Nephron (organoid): Measurements from ENCODE around the gene PERM1.

Source experiments
- H3K27ac Mint-ChIP-seq, 3 experiments: 2 replicates each; pipeline ENCODE4 v1.8.0; 2020; ENCODE audit warnings: mixed read lengths in 3 of 3, mild to moderate bottlenecking in 2 of 3, moderate library complexity in 1 of 3
- H3K27me3 Mint-ChIP-seq: 2 replicates; pipeline ENCODE4 v1.8.0; 2021; ENCODE audit warnings: low read depth, mild to moderate bottlenecking, moderate library complexity, mixed read lengths
- H3K36me3 Mint-ChIP-seq: 2 replicates; pipeline ENCODE4 v1.8.0; 2020; ENCODE audit warnings: low read depth, mixed read lengths
- H3K4me1 Mint-ChIP-seq: 2 replicates; pipeline ENCODE4 v1.8.0; 2020; ENCODE audit warnings: mixed read lengths
- H3K4me3 Mint-ChIP-seq, 3 experiments: 2 replicates each; pipeline ENCODE4 v1.8.0; 2020; ENCODE audit warnings: mild to moderate bottlenecking in 3 of 3, mixed read lengths in 3 of 3, moderate library complexity in 2 of 3
- H3K9me3 Mint-ChIP-seq: 2 replicates; pipeline ENCODE4 v1.8.0; 2020; ENCODE audit warnings: mixed read lengths
- TF ChIP-seq, protein P1 (sequence below), 3 experiments: fragments of 200-600 bp; sonication (generic); IDR thresholded peaks; one replicate each; pipeline ENCODE4 v1.5.0; 2021; ENCODE audit warnings: antibody characterized with exemption in 3 of 3; ENCODE audit not compliant: unreplicated experiment in 3 of 3

Gene PERM1

DNA sequence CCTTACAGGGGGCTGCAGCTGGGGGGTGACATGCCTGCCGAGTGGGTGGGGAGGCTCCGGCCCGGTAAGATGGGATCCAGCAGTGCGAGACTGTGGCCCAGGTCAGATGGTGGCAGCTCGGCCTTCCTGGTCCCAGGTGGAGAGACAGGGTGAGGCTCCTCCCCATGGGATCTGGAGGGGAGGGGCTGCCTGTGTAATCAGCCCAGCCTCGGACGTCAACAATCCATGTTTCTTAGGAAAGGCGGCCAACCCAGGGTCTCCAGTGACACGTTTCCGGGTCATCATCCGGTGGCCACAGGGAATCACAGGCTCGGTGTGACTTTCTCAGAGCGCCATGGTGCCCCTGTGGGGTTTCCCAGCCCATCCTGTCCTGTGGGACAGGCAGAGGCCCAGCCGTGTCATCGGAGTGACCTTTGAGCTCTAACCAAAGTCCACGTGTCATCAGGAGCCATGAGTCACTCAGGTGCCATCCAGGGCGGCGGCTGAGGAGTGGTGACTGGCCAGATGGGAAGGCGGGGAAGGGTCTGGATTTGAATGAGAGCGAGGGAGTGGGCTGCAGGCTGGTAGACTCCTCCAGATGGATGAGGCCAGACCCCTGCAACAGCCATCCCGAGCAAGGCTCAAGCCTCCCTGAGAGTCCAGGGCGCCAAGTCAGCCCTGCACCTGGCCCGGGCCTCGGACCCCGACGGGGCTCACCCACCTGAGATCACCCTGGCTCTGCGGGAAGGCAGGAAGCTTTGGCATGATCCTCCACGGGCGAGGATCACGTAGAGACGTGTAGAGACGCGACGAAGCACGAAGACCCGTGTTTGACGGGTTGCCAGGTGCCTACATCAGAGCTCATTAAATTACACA is 24.6 kb upstream of the PERM1 start:
- H3K4me1 Mint-ChIP-seq: peaks cover 21% of the 10 kb centered on the region
- peaks cover 4% of the 10 kb centered on the region for H3K27me3 Mint-ChIP-seq
- H3K9me3 Mint-ChIP-seq: no peaks in the 10 kb centered on the region

DNA sequence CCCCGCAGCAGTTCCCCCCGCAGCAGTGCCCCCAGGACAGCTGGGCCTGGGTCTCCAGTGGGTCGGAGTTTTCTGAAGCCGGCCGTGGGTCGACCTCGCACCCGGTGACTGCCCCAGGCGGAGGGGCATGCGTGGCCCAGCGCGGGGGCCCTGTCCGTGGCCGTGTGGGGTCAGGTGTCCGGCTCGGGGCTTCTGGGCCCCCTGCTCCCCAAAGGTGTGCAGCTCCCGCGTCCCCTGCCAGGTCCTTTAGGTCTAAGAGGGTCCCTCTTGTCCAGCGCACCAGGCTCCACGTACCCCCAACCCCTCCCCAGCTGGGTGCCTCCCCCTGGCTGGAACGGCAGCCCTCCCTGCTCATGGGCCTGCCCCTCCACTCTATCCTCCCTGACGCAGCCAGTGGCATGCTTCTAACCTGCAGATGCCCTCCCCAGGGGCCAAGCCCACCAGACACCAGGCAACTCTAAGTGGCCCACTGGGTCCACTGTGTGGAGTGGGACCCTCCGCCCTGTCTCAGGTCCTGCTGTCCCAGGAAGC is 23.9 kb upstream of the PERM1 start:
- peak overlapping the region in 2 of 3 experiments; percentile 17 to 44 for H3K4me3 Mint-ChIP-seq
- H3K9me3 Mint-ChIP-seq: no peaks in the 10 kb centered on the region
- peaks cover 21% of the 10 kb centered on the region for H3K4me1 Mint-ChIP-seq
- peaks cover 4% of the 10 kb centered on the region for H3K27me3 Mint-ChIP-seq
- no peaks in the 10 kb centered on the region for H3K36me3 Mint-ChIP-seq
- H3K27ac Mint-ChIP-seq: peak overlapping the region in 1 of 3 experiments; percentile 21
- TF ChIP-seq, protein P1, sequence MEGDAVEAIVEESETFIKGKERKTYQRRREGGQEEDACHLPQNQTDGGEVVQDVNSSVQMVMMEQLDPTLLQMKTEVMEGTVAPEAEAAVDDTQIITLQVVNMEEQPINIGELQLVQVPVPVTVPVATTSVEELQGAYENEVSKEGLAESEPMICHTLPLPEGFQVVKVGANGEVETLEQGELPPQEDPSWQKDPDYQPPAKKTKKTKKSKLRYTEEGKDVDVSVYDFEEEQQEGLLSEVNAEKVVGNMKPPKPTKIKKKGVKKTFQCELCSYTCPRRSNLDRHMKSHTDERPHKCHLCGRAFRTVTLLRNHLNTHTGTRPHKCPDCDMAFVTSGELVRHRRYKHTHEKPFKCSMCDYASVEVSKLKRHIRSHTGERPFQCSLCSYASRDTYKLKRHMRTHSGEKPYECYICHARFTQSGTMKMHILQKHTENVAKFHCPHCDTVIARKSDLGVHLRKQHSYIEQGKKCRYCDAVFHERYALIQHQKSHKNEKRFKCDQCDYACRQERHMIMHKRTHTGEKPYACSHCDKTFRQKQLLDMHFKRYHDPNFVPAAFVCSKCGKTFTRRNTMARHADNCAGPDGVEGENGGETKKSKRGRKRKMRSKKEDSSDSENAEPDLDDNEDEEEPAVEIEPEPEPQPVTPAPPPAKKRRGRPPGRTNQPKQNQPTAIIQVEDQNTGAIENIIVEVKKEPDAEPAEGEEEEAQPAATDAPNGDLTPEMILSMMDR (IDR thresholded peaks at IDR 0.05; ENCODE audit: unreplicated experiment in 3 of 3): no peak

More for the DNA sequence above, 24.6 kb upstream of the PERM1 start:
- Mint-ChIP-seq H3K4me3 (peak overlapping the region in 2 of 3 experiments; percentile 10 to 17), H3K36me3 (no peaks in the 10 kb centered on the region), H3K27ac (no peak overlapping the region)
- TF ChIP-seq, protein P1 (IDR thresholded peaks at IDR 0.05; ENCODE audit: unreplicated experiment in 3 of 3): no peak

DNA sequence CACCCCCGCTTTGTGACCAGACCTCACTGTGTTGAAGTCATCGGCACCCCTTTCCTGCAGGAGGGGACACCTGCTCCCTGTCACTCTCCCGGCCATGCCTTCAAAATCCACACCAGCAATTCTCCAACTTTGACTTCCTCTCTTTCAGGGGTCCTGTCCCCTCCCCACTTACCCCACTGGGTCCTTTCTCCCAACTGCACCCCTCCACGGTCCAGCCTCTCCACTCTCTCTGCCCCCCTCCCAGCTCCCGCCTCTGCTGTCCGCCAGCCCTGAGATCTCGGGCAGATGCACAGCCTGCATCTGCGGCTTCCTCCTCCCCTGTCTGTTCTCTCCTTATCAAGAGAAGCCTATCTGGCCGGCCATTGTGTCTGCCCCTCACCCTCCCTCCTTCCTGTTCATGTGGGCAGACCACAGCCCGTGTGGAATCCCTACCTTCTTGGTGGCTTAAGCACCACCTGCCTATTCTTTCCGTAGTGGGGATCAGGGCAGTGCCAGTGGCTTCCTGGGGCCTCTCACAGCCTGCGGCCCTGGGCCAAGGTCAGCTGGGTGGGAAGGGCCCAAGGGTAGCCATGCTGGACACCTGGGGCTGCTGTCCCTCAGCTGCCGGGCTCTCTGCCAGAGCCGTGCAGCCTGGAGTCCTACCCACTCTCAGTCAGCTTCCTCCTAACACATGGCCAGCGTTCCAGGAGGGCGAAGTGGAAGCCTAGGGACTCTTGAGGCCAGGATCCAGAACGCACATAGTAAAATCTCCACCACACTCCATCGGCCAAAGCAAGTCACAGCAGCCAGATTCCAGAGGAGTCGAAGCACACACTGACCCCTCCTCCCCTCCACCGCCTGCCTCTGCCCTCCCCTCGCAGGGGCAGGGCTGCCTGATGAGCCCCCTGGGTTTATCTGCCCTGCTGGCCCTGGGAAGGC is 23.1 kb upstream of the PERM1 start:
- no peaks in the 10 kb centered on the region for H3K36me3 Mint-ChIP-seq
- TF ChIP-seq, protein P1 (IDR thresholded peaks at IDR 0.05; ENCODE audit: unreplicated experiment in 3 of 3): no peak
- peak overlapping the region; percentile 59 to 77 (median 63) for H3K4me3 Mint-ChIP-seq
- H3K27me3 Mint-ChIP-seq: peaks cover 4% of the 10 kb centered on the region
- peaks cover 21% of the 10 kb centered on the region for H3K4me1 Mint-ChIP-seq
- H3K27ac Mint-ChIP-seq: peak overlapping the region; percentile 21 to 90 (median 84)
- no peaks in the 10 kb centered on the region for H3K9me3 Mint-ChIP-seq

DNA sequence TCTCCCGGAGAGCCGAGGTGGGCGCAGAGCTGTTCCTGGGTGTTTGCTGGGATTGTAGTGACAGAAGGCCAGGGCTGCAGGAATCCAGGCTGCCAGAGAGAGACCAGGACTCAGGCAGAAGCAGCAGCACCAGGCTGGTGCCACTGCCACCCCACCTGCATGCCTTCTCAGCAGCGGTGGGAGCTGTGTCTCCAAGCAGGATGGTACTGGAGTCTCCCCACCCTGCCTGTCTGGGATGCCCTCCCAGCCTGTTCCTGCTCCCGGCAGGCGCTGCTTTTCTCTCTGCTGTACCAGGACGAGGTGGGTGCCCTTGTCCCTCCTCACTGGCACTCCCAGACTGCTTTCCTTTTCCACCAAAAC is 22.5 kb upstream of the PERM1 start:
- Mint-ChIP-seq H3K36me3 (no peaks in the 10 kb centered on the region), H3K27me3 (peaks cover 4% of the 10 kb centered on the region), H3K27ac (peak overlapping the region; percentile 21 to 90 (median 84)), H3K4me3 (peak overlapping the region; percentile 59 to 77 (median 63)), H3K9me3 (no peaks in the 10 kb centered on the region), H3K4me1 (peaks cover 21% of the 10 kb centered on the region)
- TF ChIP-seq, protein P1 (IDR thresholded peaks at IDR 0.05; ENCODE audit: unreplicated experiment in 3 of 3): no peak

DNA sequence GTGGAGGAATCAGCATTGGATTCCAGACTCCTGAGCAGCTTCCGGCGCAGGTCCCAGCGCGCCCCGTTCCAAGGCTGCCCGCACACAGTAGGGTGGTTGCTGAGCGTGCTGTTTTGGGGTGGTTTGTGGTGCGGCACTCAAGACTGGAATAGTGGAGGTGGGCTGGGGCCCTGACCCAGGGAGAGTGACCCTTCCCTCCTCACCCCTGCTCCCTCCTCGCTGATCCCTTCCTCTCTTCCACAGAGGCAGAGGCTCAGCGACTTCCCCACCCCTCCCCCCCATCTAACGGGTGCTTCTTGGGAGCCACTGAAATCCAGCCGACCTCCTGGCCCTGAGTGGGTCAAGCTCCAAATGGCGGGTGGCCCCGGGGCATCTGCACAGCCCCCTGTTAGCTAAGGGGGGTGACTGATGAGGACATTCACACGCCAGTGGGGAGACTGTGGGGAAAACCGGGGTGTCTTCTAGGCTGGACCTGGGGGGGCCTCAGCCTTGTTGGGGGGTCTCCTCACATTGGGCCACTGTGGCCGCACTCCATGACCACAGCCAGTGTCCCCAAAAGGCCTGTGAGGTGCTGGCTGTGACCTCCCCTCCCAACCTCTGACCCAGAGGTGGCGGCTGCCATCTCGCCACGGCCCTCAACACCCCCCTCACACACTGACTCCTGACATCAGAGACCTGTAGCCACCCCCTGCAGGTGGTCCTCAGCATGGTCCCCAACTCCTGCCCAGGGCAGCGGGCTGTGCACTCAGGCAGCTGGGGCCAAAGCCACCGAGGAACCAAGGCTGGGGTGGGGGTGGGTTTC is 21.9 kb upstream of the PERM1 start:
- Mint-ChIP-seq H3K36me3 (no peaks in the 10 kb centered on the region), H3K27ac (no peak overlapping the region), H3K4me1 (peaks cover 21% of the 10 kb centered on the region), H3K9me3 (no peaks in the 10 kb centered on the region), H3K27me3 (peaks cover 4% of the 10 kb centered on the region), H3K4me3 (peak overlapping the region in 1 of 3 experiments; percentile 78)
- TF ChIP-seq, protein P1 (IDR thresholded peaks at IDR 0.05; ENCODE audit: unreplicated experiment in 3 of 3): no peak
